ENCODE data around the gene METTL1.

METTL1 gene

DNA sequence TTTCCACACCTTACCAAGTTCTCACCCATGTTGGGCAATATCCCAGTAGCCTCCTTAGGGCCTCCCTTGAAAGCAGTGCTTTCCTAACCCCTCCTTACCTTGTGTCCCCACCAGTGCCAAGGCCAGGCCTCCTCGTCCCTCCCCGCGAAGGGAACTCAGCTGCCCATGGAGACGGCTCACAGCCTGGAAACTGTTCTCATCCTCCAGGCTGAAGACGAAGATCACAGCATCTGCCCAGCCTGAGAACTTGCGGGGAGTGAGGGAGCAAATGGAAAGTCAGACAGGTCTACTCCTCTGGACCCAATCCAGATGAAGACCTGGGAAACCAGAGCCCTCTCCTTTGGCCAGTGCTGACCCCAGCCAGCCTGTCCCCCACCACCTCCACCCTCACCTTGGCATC lies 38.0 kb downstream of the METTL1 start:
- Mint-ChIP-seq H3K9me3 (no peaks in the 10 kb centered on the region), H3K27ac (peak overlapping the region; percentile 26), H3K4me3 (no peak overlapping the region), H3K4me1 (peaks cover 21% of the 10 kb centered on the region), H3K36me3 (peaks cover 68% of the 10 kb centered on the region)
- ATAC-seq (no peak), DNase-seq (ENCODE audit: low spot score in 2 of 2) (no peak)

DNA sequence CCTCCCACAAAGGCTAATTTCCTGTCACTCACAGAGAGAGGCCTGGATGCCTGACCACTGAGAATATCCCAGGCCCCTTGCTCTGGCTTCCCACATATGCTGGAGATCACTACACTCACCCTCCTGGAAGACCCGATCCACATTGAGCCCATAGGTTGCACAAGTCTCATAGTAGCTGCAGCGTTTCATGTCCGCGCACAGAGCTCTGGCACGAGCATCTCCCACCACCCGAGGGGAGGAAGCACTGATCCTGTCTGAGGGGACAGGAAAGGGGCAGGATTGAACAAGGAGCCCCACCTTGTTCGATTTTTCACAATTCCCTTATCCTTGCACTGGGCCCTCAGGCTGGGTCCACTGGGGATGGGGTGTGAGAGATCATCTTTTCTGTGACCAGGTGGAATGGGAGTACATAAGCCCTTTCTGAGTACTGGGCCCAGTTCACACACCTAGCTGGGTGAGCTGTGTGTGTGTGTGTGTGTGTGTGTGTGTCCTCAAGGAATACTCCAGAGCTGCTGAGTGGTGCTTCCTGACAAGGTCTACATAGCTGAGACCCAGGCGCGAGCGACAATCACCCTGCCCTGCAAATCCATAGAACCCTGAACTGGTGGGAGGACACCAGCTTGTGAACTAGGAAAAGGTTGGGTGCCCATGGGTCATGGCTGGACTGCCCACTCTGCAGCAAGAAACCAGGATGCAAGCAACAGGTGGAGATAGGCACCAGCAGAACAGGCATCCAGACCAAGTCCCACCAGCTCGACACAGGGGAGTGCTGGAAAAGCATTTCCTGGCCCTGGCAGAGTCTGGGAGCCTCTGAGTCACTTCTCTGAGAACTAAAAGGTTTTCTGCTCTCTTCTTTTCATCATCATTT lies 38.9 kb downstream of the METTL1 start:
- no peak for DNase-seq (ENCODE audit: low spot score in 2 of 2)
- Mint-ChIP-seq H3K4me1 (peaks cover 21% of the 10 kb centered on the region), H3K27ac (peak overlapping the region; percentile 20), H3K9me3 (no peaks in the 10 kb centered on the region), H3K4me3 (no peak overlapping the region), H3K36me3 (peaks cover 78% of the 10 kb centered on the region)
- ATAC-seq: no peak

DNA sequence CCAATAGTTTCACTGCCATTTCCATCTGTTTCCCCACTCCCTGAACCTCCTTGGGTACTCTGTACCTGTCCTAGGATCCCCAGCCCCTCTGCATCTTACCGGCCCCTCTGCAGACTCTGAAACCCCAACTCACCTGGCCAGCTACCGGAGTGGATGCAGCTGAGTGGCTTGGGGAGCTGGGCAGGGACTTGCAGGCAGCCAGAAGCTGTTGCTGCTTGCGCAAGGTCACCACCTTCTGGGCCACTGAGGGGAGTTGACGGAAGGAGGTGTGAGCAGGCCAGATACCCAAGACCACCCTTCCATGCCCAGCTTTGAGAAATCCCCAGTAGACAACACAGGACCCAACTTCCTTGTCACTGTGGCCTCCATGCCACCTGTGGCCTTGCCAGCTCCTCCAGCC lies 39.6 kb downstream of the METTL1 start:
- Mint-ChIP-seq H3K9me3 (no peaks in the 10 kb centered on the region), H3K36me3 (peaks cover 84% of the 10 kb centered on the region), H3K4me3 (no peak overlapping the region), H3K27ac (peak overlapping the region; percentile 20), H3K4me1 (peaks cover 25% of the 10 kb centered on the region)
- no peak for DNase-seq (ENCODE audit: low spot score in 2 of 2)
- ATAC-seq: no peak

DNA sequence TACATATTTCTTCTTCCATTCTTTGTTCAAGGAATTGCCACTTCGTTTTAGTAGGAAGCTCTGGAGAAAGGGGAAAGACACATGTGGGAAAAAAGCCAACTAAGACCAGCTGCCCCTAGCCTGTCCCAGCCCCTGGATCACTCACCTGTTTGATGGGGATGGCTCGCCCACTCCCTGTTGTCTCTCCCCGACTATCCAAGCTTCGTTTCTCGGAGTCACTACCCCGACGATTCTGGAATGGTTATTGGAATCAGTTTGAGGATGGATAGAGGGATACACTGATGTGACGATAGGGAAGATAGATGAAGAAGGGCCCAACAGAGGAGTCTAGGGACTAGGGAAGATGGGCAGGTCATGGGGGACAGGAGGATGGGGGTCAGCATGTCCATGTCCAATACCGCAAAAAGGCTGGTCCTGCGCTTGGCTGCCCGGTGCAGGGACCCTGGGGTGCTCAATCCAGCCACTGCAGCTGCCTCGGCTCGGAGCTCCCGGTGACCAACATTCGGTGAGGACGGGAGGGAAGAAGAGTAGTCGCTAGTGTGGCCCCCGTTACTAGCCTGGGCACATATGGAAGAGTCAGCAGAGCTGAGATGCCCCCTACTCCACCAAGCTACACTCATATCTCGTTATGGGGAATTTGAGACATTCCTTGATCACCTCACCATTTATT lies 40.4 kb downstream of the METTL1 start:
- Mint-ChIP-seq H3K9me3 (no peaks in the 10 kb centered on the region), H3K4me3 (no peak overlapping the region), H3K36me3 (peaks cover 82% of the 10 kb centered on the region)

DNA sequence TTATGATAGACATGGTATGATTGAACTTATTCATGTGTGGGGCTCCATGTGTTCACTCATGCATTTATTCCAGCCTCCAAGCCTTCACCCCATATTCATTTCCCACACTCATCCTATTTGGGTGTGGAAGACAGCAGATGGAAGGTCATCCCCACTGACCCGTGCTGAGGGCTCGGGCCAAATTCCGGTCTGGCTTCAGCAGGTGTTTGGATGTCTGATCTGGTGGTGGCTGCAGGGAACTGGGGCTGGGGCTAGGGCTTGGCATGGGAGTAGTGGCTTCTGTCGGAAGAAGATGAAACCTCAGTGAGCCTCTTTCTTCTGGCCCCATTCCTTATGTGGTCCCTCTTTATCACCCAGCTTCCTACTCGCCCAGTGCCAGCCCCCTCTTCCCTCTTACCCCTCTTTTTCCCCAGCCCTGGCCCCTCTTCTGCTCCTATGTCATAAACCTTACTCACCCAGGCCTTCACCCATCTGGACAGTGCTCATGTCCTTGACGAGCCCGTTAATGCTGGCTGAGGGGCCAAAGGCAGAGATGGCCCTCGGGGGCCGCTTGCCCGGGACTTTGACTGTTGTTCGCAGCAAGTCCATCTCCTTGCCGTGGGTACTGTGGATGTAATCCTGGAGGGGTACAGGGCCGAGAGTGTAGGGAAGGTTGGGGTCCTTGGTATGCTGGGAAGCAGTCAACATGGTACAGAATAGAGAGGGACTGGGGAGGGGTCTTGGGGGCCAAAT lies 41.4 kb downstream of the METTL1 start:
- H3K36me3 Mint-ChIP-seq: peaks cover 84% of the 10 kb centered on the region

More for the DNA sequence above, 40.4 kb downstream of the METTL1 start:
- peak overlapping the region; percentile 37 for H3K27ac Mint-ChIP-seq
- peaks cover 19% of the 10 kb centered on the region for H3K4me1 Mint-ChIP-seq
- DNase-seq (ENCODE audit: low spot score in 2 of 2): no peak
- no peak for ATAC-seq

DNA sequence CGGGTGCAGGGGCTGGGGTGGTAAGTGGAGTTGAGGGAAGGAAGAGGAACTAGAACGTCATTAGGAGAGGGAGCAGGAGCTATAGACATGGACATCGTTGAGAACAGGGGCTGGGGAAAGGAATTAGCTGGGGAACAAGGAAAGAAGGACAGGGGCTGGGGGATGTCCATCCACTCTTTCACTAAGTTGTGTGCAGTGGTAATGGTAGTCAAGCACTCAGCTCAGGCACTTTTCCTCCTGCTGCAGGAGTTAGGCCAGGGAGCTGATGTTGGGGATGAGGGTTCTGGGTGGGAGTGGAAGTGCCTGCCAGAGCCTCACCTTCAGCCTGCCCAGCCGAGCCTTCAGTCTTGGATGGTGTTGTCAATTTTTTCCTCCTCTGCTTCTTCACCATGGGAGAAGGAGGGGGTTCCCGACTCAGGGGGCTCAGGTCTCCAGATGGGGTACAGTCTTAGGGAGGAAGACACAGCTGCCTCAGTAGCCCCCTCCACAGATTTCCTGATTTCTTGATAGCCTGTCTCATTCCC lies 42.5 kb downstream of the METTL1 start:
- DNase-seq (ENCODE audit: low spot score in 2 of 2) (no peak), ATAC-seq (no peak)
- H3K4me3 Mint-ChIP-seq: no peak overlapping the region
- H3K9me3 Mint-ChIP-seq: no peaks in the 10 kb centered on the region
- H3K36me3 Mint-ChIP-seq: peaks cover 87% of the 10 kb centered on the region
- H3K27ac Mint-ChIP-seq: peak overlapping the region; percentile 41
- H3K4me1 Mint-ChIP-seq: peaks cover 23% of the 10 kb centered on the region

More for the DNA sequence above, 41.4 kb downstream of the METTL1 start:
- no peaks in the 10 kb centered on the region for H3K9me3 Mint-ChIP-seq
- peaks cover 23% of the 10 kb centered on the region for H3K4me1 Mint-ChIP-seq
- H3K27ac Mint-ChIP-seq: peak overlapping the region; percentile 41
- no peak overlapping the region for H3K4me3 Mint-ChIP-seq
- no peak for DNase-seq (ENCODE audit: low spot score in 2 of 2)
- no peak for ATAC-seq

DNA sequence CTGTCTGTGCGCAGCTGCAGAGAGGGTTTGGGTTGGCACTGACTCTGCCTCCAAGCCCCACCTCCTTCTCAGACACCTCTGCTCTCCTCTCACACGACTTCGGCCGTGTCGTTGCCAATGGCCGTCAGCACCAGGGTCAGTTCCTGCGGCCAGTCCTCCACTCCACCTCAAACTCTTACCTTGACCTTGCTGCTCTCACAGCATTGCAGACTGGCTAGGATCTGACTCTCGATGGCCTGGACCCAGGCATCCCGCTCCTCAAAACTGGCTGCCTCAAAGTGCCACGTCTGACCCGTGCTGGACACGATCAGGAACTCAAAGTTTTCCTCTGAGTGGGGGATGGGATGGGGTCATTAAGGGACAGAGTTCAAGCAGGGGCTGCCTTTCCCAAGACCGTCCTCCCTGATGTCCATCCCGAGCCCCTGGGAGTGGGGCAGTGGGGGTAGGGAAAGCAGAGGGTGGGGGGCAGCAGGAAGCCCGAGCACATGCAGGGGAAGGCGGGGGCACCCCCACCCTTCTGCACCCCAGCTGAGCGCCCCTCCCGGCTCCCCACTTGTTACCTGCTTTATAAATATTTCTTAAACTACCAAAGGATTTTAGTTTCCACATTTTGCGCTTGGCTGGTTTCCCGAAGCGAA lies 44.0 kb downstream of the METTL1 start:
- H3K27ac Mint-ChIP-seq: peak overlapping the region; percentile 16
- ATAC-seq (no peak), DNase-seq (ENCODE audit: low spot score in 2 of 2) (no peak)
- H3K36me3 Mint-ChIP-seq: peaks cover 90% of the 10 kb centered on the region
- H3K9me3 Mint-ChIP-seq: no peaks in the 10 kb centered on the region
- H3K4me3 Mint-ChIP-seq: no peak overlapping the region
- H3K4me1 Mint-ChIP-seq: peaks cover 28% of the 10 kb centered on the region

DNA sequence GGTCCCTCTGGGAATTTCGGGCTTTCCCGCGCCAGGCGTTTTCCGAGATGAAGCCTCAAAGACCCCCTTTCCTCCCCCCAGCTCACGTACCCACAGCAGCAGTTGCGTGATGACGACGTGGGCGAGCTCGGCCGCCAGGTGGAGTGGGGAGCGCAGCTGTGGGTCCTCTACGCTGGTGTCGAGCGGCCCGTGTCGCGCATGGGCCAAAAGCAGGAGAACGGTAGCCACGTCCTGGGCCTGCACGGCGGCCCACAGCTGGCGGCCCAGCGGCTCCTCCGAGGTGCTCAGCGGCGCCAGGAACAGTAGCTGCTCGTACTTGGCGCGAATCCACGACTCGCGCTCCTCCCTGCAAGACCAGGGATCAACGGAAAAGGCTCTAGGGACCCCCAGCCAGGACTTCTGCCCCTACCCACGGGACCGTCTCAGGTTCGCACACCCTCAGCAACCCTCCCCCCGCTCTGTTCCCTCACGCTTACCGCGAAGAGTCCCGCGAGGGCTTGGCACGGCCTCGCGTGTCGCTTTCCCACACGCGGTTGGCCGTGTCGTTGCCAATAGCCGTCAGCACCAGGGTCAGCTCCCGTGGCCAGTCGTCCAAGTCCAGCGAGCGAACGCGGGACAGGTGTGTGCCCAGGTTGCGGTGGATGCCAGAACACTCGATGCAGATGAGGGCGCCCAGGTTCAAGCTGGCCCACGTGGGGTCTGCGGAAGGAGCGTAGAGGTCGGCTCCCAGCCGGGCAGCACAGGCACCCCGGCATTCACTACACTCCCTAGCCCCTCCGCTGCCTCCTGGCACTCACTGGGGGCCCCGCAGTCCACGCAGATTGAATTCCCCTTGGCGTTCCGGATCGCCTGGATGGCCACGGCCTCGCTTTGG lies 44.8 kb downstream of the METTL1 start:
- no peaks in the 10 kb centered on the region for H3K9me3 Mint-ChIP-seq
- H3K27ac Mint-ChIP-seq: no peak overlapping the region
- DNase-seq (ENCODE audit: low spot score in 2 of 2): no peak
- H3K36me3 Mint-ChIP-seq: peaks cover 82% of the 10 kb centered on the region
- no peak overlapping the region for H3K4me3 Mint-ChIP-seq
- H3K4me1 Mint-ChIP-seq: peaks cover 28% of the 10 kb centered on the region
- ATAC-seq: no peak

DNA sequence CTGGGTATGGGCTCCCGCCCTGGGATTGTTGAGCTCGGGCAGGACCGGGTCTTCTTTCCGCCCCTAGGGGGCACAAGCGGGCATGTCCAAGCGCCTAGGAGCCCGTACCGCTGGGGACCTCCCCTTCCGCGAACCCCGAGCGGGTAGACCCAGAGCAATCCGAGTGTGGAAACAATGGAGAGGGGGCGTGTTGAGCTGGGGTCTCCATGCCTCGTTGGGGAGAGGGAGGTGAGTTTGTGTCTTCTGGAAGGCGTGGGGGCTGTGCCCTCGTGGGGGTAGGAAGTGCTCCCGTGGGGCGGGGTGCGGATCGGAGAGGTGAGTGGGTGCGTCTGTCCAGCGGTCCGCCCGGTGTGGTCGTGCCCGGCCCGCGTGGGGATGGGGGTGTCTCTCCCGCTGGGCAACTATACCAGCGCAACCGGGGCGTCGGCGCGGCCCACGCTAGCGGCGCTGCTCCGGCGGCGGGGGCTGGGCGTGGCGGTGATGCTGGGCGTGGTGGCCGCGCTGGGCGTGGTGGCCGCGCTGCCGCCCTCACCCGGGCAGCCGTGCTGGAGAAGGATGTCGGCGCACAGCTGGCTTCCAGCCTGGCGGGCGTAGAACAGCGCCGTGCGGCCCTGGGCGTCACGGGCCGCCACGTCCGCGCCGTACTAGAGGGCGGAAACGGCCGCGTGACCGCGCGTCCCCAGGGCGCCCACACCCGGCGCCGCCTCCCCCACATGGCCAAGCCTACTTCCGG lies 45.6 kb downstream of the METTL1 start:
- DNase-seq (ENCODE audit: low spot score in 2 of 2): no peak
- Mint-ChIP-seq H3K4me3 (peak overlapping the region; percentile 52), H3K4me1 (peaks cover 35% of the 10 kb centered on the region), H3K36me3 (peaks cover 82% of the 10 kb centered on the region), H3K9me3 (no peaks in the 10 kb centered on the region), H3K27ac (peak overlapping the region; percentile 83)
- peak; percentile 34 for ATAC-seq

DNA sequence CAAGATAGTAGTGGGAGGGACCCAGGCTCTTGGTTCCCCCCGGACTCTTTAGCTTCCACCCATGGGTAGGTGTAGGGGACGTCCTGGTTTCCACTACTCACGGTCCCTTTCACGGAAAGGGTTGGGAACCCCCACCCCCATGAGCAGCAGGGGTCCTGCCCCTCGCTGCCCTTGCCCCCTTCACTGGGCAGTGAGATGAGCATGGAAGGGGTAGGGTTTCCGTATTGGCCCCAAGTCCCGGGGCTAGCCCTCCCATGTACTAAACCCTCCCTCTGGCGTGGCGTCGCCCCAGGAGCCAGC lies 46.1 kb downstream of the METTL1 start:
- peak overlapping the region; percentile 52 for H3K4me3 Mint-ChIP-seq
- H3K36me3 Mint-ChIP-seq: peaks cover 82% of the 10 kb centered on the region
- DNase-seq (ENCODE audit: low spot score in 2 of 2) (no peak), ATAC-seq (no peak)
- H3K4me1 Mint-ChIP-seq: peaks cover 35% of the 10 kb centered on the region
- H3K9me3 Mint-ChIP-seq: no peaks in the 10 kb centered on the region
- H3K27ac Mint-ChIP-seq: peak overlapping the region; percentile 83

DNA sequence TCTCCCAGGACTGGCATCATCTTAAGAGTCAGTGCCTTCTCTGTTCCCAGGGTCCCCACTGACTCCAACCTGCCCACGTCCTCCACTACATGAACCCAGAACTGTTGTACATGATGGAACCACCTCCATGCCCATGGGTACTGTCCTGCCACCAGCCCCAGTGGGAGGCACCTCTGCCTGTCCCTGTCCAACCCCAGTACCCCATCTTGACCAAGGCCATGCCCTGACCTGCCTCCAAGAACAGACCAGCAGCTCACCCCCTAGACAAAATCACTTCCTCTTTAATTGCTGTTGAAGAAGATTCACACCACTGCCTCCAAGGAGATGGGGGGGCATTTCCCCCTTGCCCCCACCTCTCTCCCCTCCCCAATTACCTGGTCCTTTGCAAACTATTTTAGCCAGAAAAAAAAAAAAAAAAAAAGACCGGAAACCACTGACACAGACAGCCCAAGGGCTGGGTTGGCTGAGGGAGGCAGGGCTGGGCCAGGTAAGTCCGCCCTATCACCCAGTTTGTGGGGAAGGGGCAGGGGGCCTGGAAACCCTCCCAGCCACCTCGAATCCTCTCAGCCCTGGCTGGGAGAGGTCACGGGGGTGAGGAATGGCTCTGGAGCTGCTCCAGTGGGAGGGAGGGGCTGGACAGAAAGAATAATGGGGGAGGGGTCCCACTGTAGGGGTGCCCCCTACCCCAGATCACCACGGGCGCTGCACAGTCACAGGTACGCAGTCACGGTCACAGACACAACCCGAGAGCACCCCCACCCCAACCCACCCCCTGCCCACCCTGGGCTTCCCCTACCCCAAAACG lies 46.8 kb downstream of the METTL1 start:
- Mint-ChIP-seq H3K4me1 (peaks cover 35% of the 10 kb centered on the region), H3K9me3 (no peaks in the 10 kb centered on the region), H3K4me3 (no peak overlapping the region), H3K36me3 (peaks cover 82% of the 10 kb centered on the region), H3K27ac (peak overlapping the region; percentile 83)
- DNase-seq (ENCODE audit: low spot score in 2 of 2) (no peak), ATAC-seq (no peak)

DNA sequence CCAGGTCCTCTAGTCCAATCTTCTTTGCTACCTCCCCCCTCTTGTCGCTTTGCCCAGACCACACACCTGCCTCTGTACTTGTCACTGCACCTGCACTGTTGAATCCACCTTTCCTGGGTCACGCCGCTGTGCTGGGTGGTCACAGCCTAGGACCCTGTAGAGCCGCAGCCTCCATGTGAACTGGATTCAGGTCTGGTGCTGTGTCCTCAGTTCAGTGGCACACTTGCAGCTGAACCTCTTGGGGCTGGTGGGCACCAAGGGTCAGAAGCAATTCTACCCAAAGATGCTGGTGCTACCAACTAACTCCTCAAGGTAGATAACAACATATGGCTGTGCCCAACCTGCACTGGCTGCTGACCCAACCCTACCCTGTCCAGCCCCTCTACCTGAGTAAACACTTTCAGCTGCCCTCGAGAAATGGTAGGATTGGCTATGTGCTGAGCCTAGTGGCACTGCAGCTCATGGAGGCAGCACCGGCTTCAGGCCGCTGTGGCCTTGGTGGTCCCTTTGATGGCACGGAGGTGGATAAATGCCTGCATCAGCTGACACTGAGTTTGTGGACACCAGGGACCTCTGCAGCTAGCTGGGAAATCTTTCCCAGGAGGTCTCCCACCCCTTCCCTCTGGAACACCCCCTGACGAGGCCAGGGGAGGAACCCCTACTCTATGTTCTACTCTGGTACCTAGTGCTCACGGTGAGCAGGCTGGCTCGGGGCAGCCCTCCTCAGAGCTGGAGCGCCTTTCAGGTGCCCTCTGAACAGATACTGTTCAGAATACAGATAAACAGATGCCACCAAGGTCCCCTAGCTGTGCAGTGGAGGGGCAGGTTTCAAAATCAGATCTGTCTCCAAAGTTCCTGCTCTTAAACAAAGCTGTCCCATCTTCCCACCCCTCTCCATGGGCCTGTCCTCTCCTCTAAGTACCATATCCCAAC lies 47.6 kb downstream of the METTL1 start:
- H3K27ac Mint-ChIP-seq: peak overlapping the region; percentile 83
- DNase-seq (ENCODE audit: low spot score in 2 of 2): no peak
- ATAC-seq: no peak
- H3K4me1 Mint-ChIP-seq: peaks cover 37% of the 10 kb centered on the region
- H3K36me3 Mint-ChIP-seq: peaks cover 82% of the 10 kb centered on the region
- H3K9me3 Mint-ChIP-seq: no peaks in the 10 kb centered on the region
- no peak overlapping the region for H3K4me3 Mint-ChIP-seq

All from stimulated activated effector memory CD8-positive, alpha-beta T cell treated with anti-CD3 and anti-CD28 coated beads, Interleukin-12 subunit alpha, Interleukin-12 subunit beta, amount 100 ng/mL, for 72 hours (primary cell).